Esophagus muscularis mucosa (tissue), 4 donors: Measurements from ENCODE around the gene TBC1D9.

Experiments used
- EP300 ChIP-seq: sonication (generic); formaldehyde crosslinking; IDR thresholded peaks from one replicate; pipeline ENCODE4 v1.6.1; 2017; ENCODE audit warnings: antibody characterized with exemption
- POLR2A ChIP-seq: fragments of 450-650 bp; IDR thresholded peaks from one replicate; pipeline ENCODE4 v1.6.1; 2017; ENCODE audit warnings: antibody characterized with exemption, moderate library complexity, mild to moderate bottlenecking, low read depth
- POLR2AphosphoS5 ChIP-seq, 2 donors: sonication (generic); formaldehyde crosslinking; IDR thresholded peaks; one replicate each; pipeline ENCODE4 v1.6.1; 2017; ENCODE audit warnings: antibody characterized with exemption in 2 of 2
- TF ChIP-seq, protein P1 (sequence below), 3 experiments: fragments of 200-600 bp in 2 of 3; fragments of 450-650 bp in 1 of 3; sonication (generic) in 2 of 3; IDR thresholded peaks; one replicate each; pipeline ENCODE4 v1.5.1; 2017 to 2019; ENCODE audit warnings: antibody characterized with exemption in 3 of 3, mild to moderate bottlenecking in 2 of 3, moderate library complexity in 1 of 3

DNA sequence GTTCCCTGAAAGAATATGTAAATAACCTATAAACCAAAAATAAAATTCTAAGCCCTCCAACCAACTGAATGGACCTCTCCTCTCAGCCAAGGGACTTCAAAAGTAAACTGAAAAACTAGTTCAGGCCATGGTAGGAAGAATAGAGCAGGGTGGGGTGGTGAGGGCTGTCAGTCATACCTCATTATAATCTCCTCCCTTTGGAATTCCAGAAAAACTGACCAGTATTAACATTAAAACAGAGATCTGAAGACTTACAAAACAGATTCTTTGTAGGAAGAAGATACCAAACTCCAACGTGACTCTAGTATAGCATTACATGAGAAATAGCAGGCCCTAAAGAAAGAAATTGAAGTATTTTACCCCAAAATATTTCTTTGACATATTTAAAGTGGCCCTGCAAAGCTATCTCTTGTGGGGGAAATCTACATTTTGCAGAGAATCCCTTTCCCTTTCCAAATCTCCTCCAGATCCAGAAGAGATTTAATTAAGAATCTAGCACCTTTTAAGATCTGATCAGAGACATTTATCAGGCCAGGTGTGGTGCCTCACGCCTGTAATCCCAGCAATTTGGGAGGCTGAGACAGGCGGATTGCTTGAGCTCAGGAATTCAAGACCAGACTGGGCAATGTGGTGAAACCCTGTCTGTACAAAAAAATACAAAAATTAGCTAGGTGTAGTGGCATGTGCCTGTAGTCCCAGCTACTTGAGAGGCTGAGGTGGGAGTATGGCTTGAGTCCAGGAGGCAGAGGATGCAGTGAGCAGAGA, 15.1 kb downstream of the TBC1D9 start:
- TF ChIP-seq, protein P1, sequence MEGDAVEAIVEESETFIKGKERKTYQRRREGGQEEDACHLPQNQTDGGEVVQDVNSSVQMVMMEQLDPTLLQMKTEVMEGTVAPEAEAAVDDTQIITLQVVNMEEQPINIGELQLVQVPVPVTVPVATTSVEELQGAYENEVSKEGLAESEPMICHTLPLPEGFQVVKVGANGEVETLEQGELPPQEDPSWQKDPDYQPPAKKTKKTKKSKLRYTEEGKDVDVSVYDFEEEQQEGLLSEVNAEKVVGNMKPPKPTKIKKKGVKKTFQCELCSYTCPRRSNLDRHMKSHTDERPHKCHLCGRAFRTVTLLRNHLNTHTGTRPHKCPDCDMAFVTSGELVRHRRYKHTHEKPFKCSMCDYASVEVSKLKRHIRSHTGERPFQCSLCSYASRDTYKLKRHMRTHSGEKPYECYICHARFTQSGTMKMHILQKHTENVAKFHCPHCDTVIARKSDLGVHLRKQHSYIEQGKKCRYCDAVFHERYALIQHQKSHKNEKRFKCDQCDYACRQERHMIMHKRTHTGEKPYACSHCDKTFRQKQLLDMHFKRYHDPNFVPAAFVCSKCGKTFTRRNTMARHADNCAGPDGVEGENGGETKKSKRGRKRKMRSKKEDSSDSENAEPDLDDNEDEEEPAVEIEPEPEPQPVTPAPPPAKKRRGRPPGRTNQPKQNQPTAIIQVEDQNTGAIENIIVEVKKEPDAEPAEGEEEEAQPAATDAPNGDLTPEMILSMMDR (IDR thresholded peaks at IDR 0.05), result no peak
- no peak for TF ChIP-seq POLR2A
- no peak for TF ChIP-seq EP300
- TF ChIP-seq POLR2AphosphoS5 (IDR thresholded peaks at IDR 0.05), result no peak
